ENCODE results near the gene DCXR. TPM values are rescaled to one million over a fixed set of nuclear protein-coding genes. Genes with fewer than 3 reads are reported as not detected.

DCXR gene
- total and polyA plus RNA-seq, 2 of the 13 experiments (the other 11 are each of a cell fraction or from before 2014, with no cell fraction given): 287 to 311 TPM

GRCh38 chr17:81994593-81995462 lies 42.7 kb downstream of the DCXR start (continued):
- no peak for TF ChIP-seq ZNF687 (CRISPR knock-in tag; IDR thresholded peaks at IDR 0.05)
- peak; percentile 53; the same call in 1 of the 2 replicates for TF ChIP-seq SALL2 (CRISPR knock-in tag; IDR thresholded peaks at IDR 0.05)
- peak; percentile 74 for TF ChIP-seq YEATS4 (CRISPR knock-in tag; IDR thresholded peaks at IDR 0.05; ENCODE audit: borderline replicate concordance)
- no peak for TF ChIP-seq RARG (CRISPR knock-in tag; IDR thresholded peaks at IDR 0.05; ENCODE audit: low read depth)
- TF ChIP-seq SMAD3 (CRISPR knock-in tag; IDR thresholded peaks at IDR 0.05): peak; percentile 79; the same call in 1 of the 2 replicates
- TF ChIP-seq ZBTB2 (CRISPR knock-in tag; IDR thresholded peaks at IDR 0.05; ENCODE audit: low read depth): no peak; the same call in 1 of the 2 replicates
- 0 out of 2 replicates have a peak, but pooled peaks have one; percentile 51 for TF ChIP-seq THAP8 (CRISPR knock-in tag; IDR thresholded peaks at IDR 0.05; ENCODE audit: borderline replicate concordance)
- TF ChIP-seq MED1 (CRISPR knock-in tag; IDR thresholded peaks at IDR 0.05): peak; percentile 93
- no peak for TF ChIP-seq PAWR (CRISPR knock-in tag; IDR thresholded peaks at IDR 0.05; ENCODE audit: borderline replicate concordance)
- TF ChIP-seq ELF1 (CRISPR knock-in tag; IDR thresholded peaks at IDR 0.05): no peak; the same call in 1 of the 2 replicates
- no peak; the same call in 1 of the 2 replicates for TF ChIP-seq ZBTB4 (CRISPR knock-in tag; IDR thresholded peaks at IDR 0.05; ENCODE audit: borderline replicate concordance)
- TF ChIP-seq ZNF530 (CRISPR knock-in tag; IDR thresholded peaks at IDR 0.05; ENCODE audit: low read depth): 0 out of 2 replicates have a peak, but pooled peaks have one; percentile 79
- TF ChIP-seq ZSCAN30 (CRISPR knock-in tag; IDR thresholded peaks at IDR 0.05): peak; percentile 21; the same call in 1 of the 2 replicates
- TF ChIP-seq NKX3-1 (CRISPR knock-in tag; IDR thresholded peaks at IDR 0.05): peak; percentile 43; the same call in 1 of the 2 replicates
